ENCODE measurements around the gene CYP4F12. TPM values are rescaled to one million over a fixed set of nuclear protein-coding genes. Genes with fewer than 3 reads are reported as not detected.

CYP4F12 gene
- total RNA-seq, 1 experiment from 2014 or later = 3.8 TPM

DNA sequence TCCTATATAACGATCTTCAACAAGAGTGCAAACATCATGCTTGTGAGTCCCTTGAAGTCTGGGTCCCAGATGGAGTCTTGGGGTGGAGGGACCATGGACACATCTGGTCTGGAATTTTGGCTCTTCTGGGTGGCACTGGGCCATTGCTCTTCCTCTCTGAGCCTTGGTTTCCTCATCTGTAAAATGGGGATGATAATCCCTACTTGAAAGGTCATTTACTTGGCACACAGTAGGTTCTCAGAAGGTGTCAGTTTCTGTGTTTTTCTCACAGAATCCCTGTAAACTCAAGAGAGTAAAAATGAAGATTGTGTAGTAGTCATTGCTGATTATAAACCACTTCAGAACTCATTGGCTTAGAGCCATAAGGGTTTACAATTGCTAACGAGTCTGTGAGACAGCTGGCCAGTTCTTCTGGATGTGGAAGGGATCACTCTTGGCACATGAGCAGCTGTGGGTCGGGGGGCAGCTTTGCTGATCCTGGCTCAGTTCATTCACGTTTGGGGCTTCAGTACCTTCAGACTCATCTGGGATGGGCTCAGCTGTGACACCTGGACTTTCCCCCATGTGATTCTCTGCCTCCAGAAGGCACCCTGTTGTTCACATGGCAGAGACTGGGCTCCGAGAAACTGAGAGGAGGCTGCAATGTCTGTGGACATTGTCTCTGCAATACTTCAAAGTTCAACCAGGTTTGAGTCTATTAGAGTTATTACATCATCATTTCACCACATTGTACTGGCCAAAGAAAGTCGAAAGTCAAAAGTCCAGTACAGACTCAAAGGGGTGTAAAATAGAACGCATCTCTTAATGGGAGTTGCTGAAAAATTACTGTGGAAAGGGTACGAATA, 7.8 kb downstream of the CYP4F12 start:
- H3K9me3 Mint-ChIP-seq (ENCODE audit: low read depth, unreplicated experiment) = peaks cover 6% of the 10 kb centered on the region
- DNase-seq = no peak
- no peak overlapping the region for H3K27ac Mint-ChIP-seq (ENCODE audit: unreplicated experiment)

GRCh38 chr19:15683411-15683810, 10.5 kb downstream of the CYP4F12 start:
- intact Hi-C loops (cut with micrococcal nuclease; ENCODE audit: unreplicated experiment) = no loop called here
- Mint-ChIP-seq H3K9me3 (ENCODE audit: low read depth, unreplicated experiment) (no peaks in the 10 kb centered on the region), H3K27me3 (ENCODE audit: unreplicated experiment) (peaks cover 1% of the 10 kb centered on the region), H3K4me3 (ENCODE audit: low read depth, unreplicated experiment) (no peak overlapping the region), H3K27ac (ENCODE audit: unreplicated experiment) (no peak overlapping the region), H3K36me3 (ENCODE audit: insufficient read depth, unreplicated experiment) (no peaks in the 10 kb centered on the region), H3K4me1 (ENCODE audit: low read depth, unreplicated experiment) (no peaks in the 10 kb centered on the region)
- no peak for TF ChIP-seq CTCF (IDR thresholded peaks at IDR 0.05; ENCODE audit: unreplicated experiment)
- no TSS peak for BruUV-seq (replicated peaks)
- CTCF ChIA-PET = interaction anchor here (1.1 kb wide), 1 partner anchor 19 kb away, joined by 3 read pairs; no protein-coding TSS in a partner anchor
- no peak for DNase-seq

More for the DNA sequence above, 7.8 kb downstream of the CYP4F12 start:
- CTCF ChIA-PET = no interaction called here
- no peak for TF ChIP-seq CTCF (IDR thresholded peaks at IDR 0.05; ENCODE audit: unreplicated experiment)
- Mint-ChIP-seq H3K27me3 (ENCODE audit: unreplicated experiment) (peaks cover 19% of the 10 kb centered on the region), H3K4me3 (ENCODE audit: low read depth, unreplicated experiment) (no peak overlapping the region), H3K36me3 (ENCODE audit: insufficient read depth, unreplicated experiment) (no peaks in the 10 kb centered on the region), H3K4me1 (ENCODE audit: low read depth, unreplicated experiment) (no peaks in the 10 kb centered on the region)
- intact Hi-C loops (cut with micrococcal nuclease; ENCODE audit: unreplicated experiment) = no loop called here
- no TSS peak for BruUV-seq (replicated peaks)

GRCh38 chr19:15684828-15685227, 11.9 kb downstream of the CYP4F12 start:
- no peaks in the 10 kb centered on the region for H3K9me3 Mint-ChIP-seq (ENCODE audit: low read depth, unreplicated experiment)
- BruUV-seq (replicated peaks) = no TSS peak

DNA sequence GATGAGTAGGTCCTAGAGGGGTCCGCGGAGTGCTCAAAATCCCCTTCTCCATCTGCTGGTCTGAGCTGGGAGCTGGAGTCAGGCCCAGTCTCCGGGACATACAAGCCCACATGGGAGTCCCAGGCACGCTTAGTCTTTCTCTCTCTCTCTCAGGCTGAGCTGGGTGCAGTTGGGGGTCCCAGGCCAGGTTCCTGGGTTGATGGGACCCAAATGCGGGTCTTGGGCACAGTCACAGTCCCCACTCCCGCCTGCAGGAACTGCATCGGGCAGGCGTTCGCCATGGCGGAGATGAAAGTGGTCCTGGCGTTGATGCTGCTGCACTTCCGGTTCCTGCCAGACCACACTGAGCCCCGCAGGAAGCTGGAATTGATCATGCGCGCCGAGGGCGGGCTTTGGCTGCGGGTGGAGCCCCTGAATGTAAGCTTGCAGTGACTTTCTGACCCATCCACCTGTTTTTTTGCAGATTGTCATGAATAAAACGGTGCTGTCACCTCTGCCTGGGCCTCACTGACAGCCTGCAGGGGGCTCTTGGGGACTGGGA, 23.8 kb downstream of the CYP4F12 start:
- intact Hi-C loops (cut with micrococcal nuclease; ENCODE audit: unreplicated experiment) = no loop called here
- BruUV-seq (replicated peaks) = no TSS peak
- Mint-ChIP-seq H3K4me3 (ENCODE audit: low read depth, unreplicated experiment) (no peak overlapping the region), H3K4me1 (ENCODE audit: low read depth, unreplicated experiment) (no peaks in the 10 kb centered on the region), H3K27me3 (ENCODE audit: unreplicated experiment) (no peaks in the 10 kb centered on the region), H3K9me3 (ENCODE audit: low read depth, unreplicated experiment) (no peaks in the 10 kb centered on the region), H3K36me3 (ENCODE audit: insufficient read depth, unreplicated experiment) (no peaks in the 10 kb centered on the region), H3K27ac (ENCODE audit: unreplicated experiment) (no peak overlapping the region)
- no peak for TF ChIP-seq CTCF (IDR thresholded peaks at IDR 0.05; ENCODE audit: unreplicated experiment)
- DNase-seq = no peak
- CTCF ChIA-PET = no interaction called here

More at GRCh38 chr19:15684828-15685227, 11.9 kb downstream of the CYP4F12 start:
- TF ChIP-seq CTCF (IDR thresholded peaks at IDR 0.05; ENCODE audit: unreplicated experiment) = no peak
- H3K27ac Mint-ChIP-seq (ENCODE audit: unreplicated experiment) = no peak overlapping the region
- H3K27me3 Mint-ChIP-seq (ENCODE audit: unreplicated experiment) = no peaks in the 10 kb centered on the region
- no peaks in the 10 kb centered on the region for H3K36me3 Mint-ChIP-seq (ENCODE audit: insufficient read depth, unreplicated experiment)
- intact Hi-C loops (cut with micrococcal nuclease; ENCODE audit: unreplicated experiment) = no loop called here
- no peaks in the 10 kb centered on the region for H3K4me1 Mint-ChIP-seq (ENCODE audit: low read depth, unreplicated experiment)
- H3K4me3 Mint-ChIP-seq (ENCODE audit: low read depth, unreplicated experiment) = no peak overlapping the region
- peak; percentile 6 for DNase-seq
- CTCF ChIA-PET = no interaction called here

Data from Calu3 (cell line).